WTC11 (cell line): ENCODE data around the gene SLC8A2.

Experiments
- AFF4 ChIP-seq: sonication (generic); formaldehyde crosslinking; IDR thresholded peaks from 2 replicates; pipeline ENCODE4 v1.8.1; 2023; ENCODE audit warnings: mild to moderate bottlenecking, missing genetic modification reagents, borderline replicate concordance
- CREB1 ChIP-seq: sonication (generic); formaldehyde crosslinking; IDR thresholded peaks from 2 replicates; pipeline ENCODE4 v1.8.0; 2023; ENCODE audit warnings: mild to moderate bottlenecking, missing genetic modification reagents
- ESRRA ChIP-seq: sonication (generic); formaldehyde crosslinking; IDR thresholded peaks from 2 replicates; pipeline ENCODE4 v1.8.1; 2022; ENCODE audit warnings: mild to moderate bottlenecking, missing genetic modification reagents, borderline replicate concordance
- FOXK1 ChIP-seq: sonication (generic); formaldehyde crosslinking; IDR thresholded peaks from 2 replicates; pipeline ENCODE4 v1.8.0; 2022; ENCODE audit warnings: mild to moderate bottlenecking, moderate library complexity, missing genetic modification reagents
- GABPB1 ChIP-seq: sonication (generic); formaldehyde crosslinking; IDR thresholded peaks from 2 replicates; pipeline ENCODE4 v1.8.1; 2023; ENCODE audit warnings: mild to moderate bottlenecking, missing genetic modification reagents
- HMGXB4 ChIP-seq: sonication (generic); formaldehyde crosslinking; IDR thresholded peaks from 2 replicates; pipeline ENCODE4 v1.8.1; 2023; ENCODE audit warnings: mild to moderate bottlenecking, moderate library complexity, missing genetic modification reagents
- NFATC4 ChIP-seq: fragments of 250-450 bp; sonication (Bioruptor Pico); IDR thresholded peaks from 2 replicates; pipeline ENCODE4 v1.9.0; 2021; ENCODE audit warnings: mild to moderate bottlenecking
- NR3C1 ChIP-seq: sonication (generic); formaldehyde crosslinking; conservative IDR thresholded peaks from 2 replicates; pipeline ENCODE4 v1.8.1; 2023; ENCODE audit warnings: low read depth, mild to moderate bottlenecking, missing genetic modification reagents
- TF ChIP-seq, protein P1 (sequence below): fragments of 200-600 bp; IDR thresholded peaks from 2 replicates; pipeline ENCODE4 v1.8.0; 2022; ENCODE audit warnings: antibody characterized with exemption
- TF ChIP-seq, protein P2 (sequence below): sonication (generic); formaldehyde crosslinking; IDR thresholded peaks from 2 replicates; pipeline ENCODE4 v1.8.1; 2022; ENCODE audit warnings: missing genetic modification reagents, borderline replicate concordance

GRCh38 chr19:47481460-47482052, 9.9 kb upstream of the SLC8A2 start:
- TF ChIP-seq AFF4 (CRISPR knock-in tag) (no peak), HMGXB4 (CRISPR knock-in tag) (no peak), ESRRA (CRISPR knock-in tag) (no peak), FOXK1 (CRISPR knock-in tag) (no peak), CREB1 (CRISPR knock-in tag) (no peak), NFATC4 (CRISPR knock-in tag) (no peak), NR3C1 (CRISPR knock-in tag) (no peak), GABPB1 (CRISPR knock-in tag) (no peak)
- TF ChIP-seq, protein P1, sequence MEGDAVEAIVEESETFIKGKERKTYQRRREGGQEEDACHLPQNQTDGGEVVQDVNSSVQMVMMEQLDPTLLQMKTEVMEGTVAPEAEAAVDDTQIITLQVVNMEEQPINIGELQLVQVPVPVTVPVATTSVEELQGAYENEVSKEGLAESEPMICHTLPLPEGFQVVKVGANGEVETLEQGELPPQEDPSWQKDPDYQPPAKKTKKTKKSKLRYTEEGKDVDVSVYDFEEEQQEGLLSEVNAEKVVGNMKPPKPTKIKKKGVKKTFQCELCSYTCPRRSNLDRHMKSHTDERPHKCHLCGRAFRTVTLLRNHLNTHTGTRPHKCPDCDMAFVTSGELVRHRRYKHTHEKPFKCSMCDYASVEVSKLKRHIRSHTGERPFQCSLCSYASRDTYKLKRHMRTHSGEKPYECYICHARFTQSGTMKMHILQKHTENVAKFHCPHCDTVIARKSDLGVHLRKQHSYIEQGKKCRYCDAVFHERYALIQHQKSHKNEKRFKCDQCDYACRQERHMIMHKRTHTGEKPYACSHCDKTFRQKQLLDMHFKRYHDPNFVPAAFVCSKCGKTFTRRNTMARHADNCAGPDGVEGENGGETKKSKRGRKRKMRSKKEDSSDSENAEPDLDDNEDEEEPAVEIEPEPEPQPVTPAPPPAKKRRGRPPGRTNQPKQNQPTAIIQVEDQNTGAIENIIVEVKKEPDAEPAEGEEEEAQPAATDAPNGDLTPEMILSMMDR = no peak
- TF ChIP-seq, protein P2, sequence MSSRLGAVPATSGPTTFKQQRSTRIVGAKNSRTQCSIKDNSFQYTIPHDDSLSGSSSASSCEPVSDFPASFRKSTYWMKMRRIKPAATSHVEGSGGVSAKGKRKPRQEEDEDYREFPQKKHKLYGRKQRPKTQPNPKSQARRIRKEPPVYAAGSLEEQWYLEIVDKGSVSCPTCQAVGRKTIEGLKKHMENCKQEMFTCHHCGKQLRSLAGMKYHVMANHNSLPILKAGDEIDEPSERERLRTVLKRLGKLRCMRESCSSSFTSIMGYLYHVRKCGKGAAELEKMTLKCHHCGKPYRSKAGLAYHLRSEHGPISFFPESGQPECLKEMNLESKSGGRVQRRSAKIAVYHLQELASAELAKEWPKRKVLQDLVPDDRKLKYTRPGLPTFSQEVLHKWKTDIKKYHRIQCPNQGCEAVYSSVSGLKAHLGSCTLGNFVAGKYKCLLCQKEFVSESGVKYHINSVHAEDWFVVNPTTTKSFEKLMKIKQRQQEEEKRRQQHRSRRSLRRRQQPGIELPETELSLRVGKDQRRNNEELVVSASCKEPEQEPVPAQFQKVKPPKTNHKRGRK (CRISPR knock-in tag) = no peak
